Lower lobe of right lung (tissue), 2 donors: ENCODE results near the gene GNB5. TPM values are rescaled to one million over a fixed set of nuclear protein-coding genes. Genes with fewer than 3 reads are reported as not detected.

Experiments used
- ATAC-seq, 2 donors: fragments of 200-7000 bp; cut with Tn5 transposase; one replicate each; pipeline ENCODE4 v1.9.1; 2020 to 2022; ENCODE audit warnings: mild to moderate bottlenecking in 2 of 2, moderate library complexity in 2 of 2
- DNase-seq: peaks from one replicate; pipeline ENCODE4 v3.0.0-alpha.2; 2020
- H3K27ac ChIP-seq: fragments of 200-600 bp; one replicate; pipeline ENCODE4 v1.8.0; 2022
- H3K27me3 ChIP-seq: fragments of 200-600 bp; one replicate; pipeline ENCODE4 v1.8.0; 2022; ENCODE audit warnings: low read depth
- H3K36me3 ChIP-seq: fragments of 200-600 bp; one replicate; pipeline ENCODE4 v1.8.0; 2022; ENCODE audit warnings: mild to moderate bottlenecking
- H3K4me1 ChIP-seq: fragments of 200-600 bp; one replicate; pipeline ENCODE4 v1.8.0; 2022
- H3K4me3 ChIP-seq: fragments of 200-600 bp; one replicate; pipeline ENCODE4 v1.8.0; 2022; ENCODE audit warnings: mild to moderate bottlenecking
- H3K9me3 ChIP-seq: fragments of 200-600 bp; one replicate; pipeline ENCODE4 v1.8.0; 2022
- CTCF ChIP-seq: fragments of 200-600 bp; IDR thresholded peaks from one replicate; pipeline ENCODE4 v1.8.0; 2022; ENCODE audit warnings: antibody characterized with exemption, mild to moderate bottlenecking
- intact Hi-C: fragments of 100-400 bp; cut with DNase I; formaldehyde crosslinking; loops from one replicate; pipeline ENCODE4 v1.11.0; 2022
- total RNA-seq: library from RNA; stranded (reverse); fragmentation: NEBNext Ultra II Directional; extraction: Animal tissue kit (Norgen Biotek cat#: 25700); gene quantifications from one replicate; pipeline ENCODE4 v1.2.1, GENCODE V29; 2021
- donor health status: DM: no; HTN: yes; CAD: no; lungs with severe emphysema.

The GNB5 gene
- total RNA-seq, 1 donor from 2014 or later, result 14.1 TPM

GRCh38 chr15:52137432-52138357 lies 53.5 kb downstream of the GNB5 start:
- Histone ChIP-seq H3K4me3 (no peak overlapping the region), H3K36me3 (peaks cover 28% of the 10 kb centered on the region), H3K27ac (no peak overlapping the region), H3K4me1 (peaks cover 14% of the 10 kb centered on the region), H3K9me3 (no peaks in the 10 kb centered on the region), H3K27me3 (no peaks in the 10 kb centered on the region)
- ATAC-seq, result peak; percentile 66 to 70
- DNase-seq, result no peak
- intact Hi-C loops, result no loop called here
- TF ChIP-seq CTCF, result no peak

GRCh38 chr15:52136442-52136980 lies 54.7 kb downstream of the GNB5 start:
- no peak for ATAC-seq
- Histone ChIP-seq H3K27ac (no peak overlapping the region), H3K4me1 (peaks cover 14% of the 10 kb centered on the region), H3K9me3 (no peaks in the 10 kb centered on the region), H3K36me3 (peaks cover 29% of the 10 kb centered on the region), H3K4me3 (no peak overlapping the region), H3K27me3 (no peaks in the 10 kb centered on the region)
- intact Hi-C loops, result no loop called here
- DNase-seq, result no peak
- no peak for TF ChIP-seq CTCF

GRCh38 chr15:52134502-52135144 lies 56.6 kb downstream of the GNB5 start:
- no peak for DNase-seq
- Histone ChIP-seq H3K27me3 (no peaks in the 10 kb centered on the region), H3K27ac (no peak overlapping the region), H3K9me3 (no peaks in the 10 kb centered on the region), H3K4me3 (no peak overlapping the region), H3K4me1 (peaks cover 14% of the 10 kb centered on the region), H3K36me3 (peaks cover 29% of the 10 kb centered on the region)
- no peak for TF ChIP-seq CTCF
- no peak for ATAC-seq
- intact Hi-C loops, result no loop called here

- no peak overlapping the region for H3K27ac ChIP-seq
- ATAC-seq (no peak), DNase-seq (no peak)
- H3K27me3 ChIP-seq, result no peaks in the 10 kb centered on the region
- H3K36me3 ChIP-seq, result peaks cover 29% of the 10 kb centered on the region
- intact Hi-C loops, result no loop called here
- no peaks in the 10 kb centered on the region for H3K9me3 ChIP-seq
- no peak overlapping the region for H3K4me3 ChIP-seq
- peaks cover 14% of the 10 kb centered on the region for H3K4me1 ChIP-seq
- no peak for TF ChIP-seq CTCF
These were observed 57.5 kb downstream of the GNB5 start for GRCh38 chr15:52133510-52134220.

- H3K9me3 ChIP-seq, result no peaks in the 10 kb centered on the region
- intact Hi-C loops, result no loop called here
- H3K36me3 ChIP-seq, result peaks cover 29% of the 10 kb centered on the region
- no peak for ATAC-seq
- no peak for DNase-seq
- H3K27me3 ChIP-seq, result no peaks in the 10 kb centered on the region
- peaks cover 14% of the 10 kb centered on the region for H3K4me1 ChIP-seq
- no peak overlapping the region for H3K27ac ChIP-seq
- TF ChIP-seq CTCF, result no peak
- no peak overlapping the region for H3K4me3 ChIP-seq
These were observed 59.1 kb downstream of the GNB5 start for GRCh38 chr15:52132066-52132465.
